Measurements from ENCODE around the gene PGAM1. TPM values are rescaled to one million over a fixed set of nuclear protein-coding genes. Genes with fewer than 3 reads are reported as not detected.

PGAM1 gene
- total and polyA plus RNA-seq, 2 of the 13 experiments (the other 11 are each of a cell fraction or from before 2014, with no cell fraction given) = 354 to 483 TPM

GRCh38 chr10:97464226-97464625 is 38.2 kb downstream of the PGAM1 start (continued):
- TF ChIP-seq, protein P1, sequence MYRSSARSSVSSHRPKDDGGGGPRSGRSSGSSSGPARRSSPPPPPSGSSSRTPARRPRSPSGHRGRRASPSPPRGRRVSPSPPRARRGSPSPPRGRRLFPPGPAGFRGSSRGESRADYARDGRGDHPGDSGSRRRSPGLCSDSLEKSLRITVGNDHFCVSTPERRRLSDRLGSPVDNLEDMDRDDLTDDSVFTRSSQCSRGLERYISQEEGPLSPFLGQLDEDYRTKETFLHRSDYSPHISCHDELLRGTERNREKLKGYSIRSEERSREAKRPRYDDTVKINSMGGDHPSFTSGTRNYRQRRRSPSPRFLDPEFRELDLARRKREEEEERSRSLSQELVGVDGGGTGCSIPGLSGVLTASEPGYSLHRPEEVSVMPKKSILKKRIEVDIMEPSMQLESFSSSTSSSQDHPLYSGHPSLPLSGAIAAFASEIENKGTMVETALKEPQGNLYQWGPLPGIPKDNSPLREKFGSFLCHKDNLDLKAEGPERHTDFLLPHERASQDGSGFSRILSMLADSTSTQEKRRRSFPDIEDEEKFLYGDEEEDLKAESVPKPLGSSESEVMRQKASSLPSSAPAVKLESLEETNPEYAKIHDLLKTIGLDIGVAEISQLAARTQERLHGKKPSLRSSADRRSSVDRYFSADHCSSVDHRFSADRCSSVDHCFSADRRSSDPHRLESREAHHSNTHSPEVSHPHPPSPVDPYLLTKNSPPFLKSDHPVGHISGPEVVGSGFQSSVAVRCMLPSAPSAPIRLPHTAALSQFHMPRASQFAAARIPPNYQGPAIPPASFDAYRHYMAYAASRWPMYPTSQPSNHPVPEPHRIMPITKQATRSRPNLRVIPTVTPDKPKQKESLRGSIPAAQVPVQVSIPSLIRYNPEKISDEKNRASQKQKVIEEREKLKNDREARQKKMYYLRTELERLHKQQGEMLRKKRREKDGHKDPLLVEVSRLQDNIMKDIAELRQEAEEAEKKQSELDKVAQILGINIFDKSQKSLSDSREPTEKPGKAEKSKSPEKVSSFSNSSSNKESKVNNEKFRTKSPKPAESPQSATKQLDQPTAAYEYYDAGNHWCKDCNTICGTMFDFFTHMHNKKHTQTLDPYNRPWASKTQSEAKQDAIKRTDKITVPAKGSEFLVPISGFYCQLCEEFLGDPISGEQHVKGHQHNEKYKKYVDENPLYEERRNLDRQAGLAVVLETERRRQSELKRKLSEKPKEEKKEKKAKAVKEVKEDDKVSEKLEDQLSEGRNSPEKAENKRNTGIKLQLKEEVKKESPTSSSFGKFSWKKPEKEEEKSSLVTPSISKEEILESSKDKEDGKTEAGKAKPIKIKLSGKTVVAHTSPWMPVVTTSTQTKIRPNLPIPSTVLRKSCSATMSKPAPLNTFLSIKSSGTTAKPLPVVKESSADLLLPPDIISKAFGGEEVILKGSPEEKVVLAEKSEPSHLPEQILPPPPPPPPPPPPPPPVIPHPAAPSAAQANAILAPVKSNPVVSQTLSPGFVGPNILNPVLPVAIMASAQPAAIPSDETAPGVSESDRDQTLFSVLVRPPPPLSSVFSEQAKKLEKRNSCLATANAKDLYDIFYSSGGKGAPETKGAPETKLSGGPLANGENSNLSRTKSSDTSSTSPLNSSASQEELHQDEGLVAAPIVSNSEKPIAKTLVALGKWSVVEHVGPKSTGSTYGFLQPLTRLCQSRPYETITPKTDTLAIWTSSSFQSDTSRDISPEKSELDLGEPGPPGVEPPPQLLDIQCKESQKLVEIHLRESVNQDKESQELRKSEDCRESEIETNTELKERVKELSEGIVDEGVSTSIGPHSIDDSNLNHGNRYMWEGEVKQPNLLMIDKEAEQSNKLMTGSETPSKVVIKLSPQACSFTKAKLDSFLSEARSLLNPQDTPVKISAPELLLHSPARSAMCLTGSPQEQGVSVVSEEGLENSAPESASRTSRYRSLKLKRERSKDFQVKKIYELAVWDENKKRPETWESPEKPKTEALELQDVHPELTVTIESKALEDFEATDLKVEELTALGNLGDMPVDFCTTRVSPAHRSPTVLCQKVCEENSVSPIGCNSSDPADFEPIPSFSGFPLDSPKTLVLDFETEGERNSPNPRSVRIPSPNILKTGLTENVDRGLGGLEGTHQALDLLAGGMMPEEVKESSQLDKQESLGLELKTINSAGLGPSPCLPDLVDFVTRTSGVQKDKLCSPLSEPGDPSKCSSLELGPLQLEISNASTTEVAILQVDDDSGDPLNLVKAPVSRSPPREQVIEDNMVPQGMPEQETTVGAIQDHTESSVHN (CRISPR knock-in tag; IDR thresholded peaks at IDR 0.05) = no peak
- TF ChIP-seq SP140L (CRISPR knock-in tag; IDR thresholded peaks at IDR 0.05; ENCODE audit: borderline replicate concordance) = no peak

- no peaks in the 10 kb centered on the region for H3K9me3 ChIP-seq (ENCODE audit: low read length)
- 92% methylated on average over 3 of the region's 7 CpGs for WGBS (ENCODE audit: low lambda C conversion rate)
- BruUV-seq (replicated peaks) = no TSS peak
- TF ChIP-seq XBP1 (CRISPR knock-in tag; IDR thresholded peaks at IDR 0.05) = no peak
- TF ChIP-seq ZNF24 (IDR thresholded peaks at IDR 0.05) = no peak
- TF ChIP-seq HINFP (CRISPR knock-in tag; IDR thresholded peaks at IDR 0.05; ENCODE audit: low read depth) = no peak
- TF ChIP-seq, protein P2, sequence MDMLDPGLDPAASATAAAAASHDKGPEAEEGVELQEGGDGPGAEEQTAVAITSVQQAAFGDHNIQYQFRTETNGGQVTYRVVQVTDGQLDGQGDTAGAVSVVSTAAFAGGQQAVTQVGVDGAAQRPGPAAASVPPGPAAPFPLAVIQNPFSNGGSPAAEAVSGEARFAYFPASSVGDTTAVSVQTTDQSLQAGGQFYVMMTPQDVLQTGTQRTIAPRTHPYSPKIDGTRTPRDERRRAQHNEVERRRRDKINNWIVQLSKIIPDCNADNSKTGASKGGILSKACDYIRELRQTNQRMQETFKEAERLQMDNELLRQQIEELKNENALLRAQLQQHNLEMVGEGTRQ (IDR thresholded peaks at IDR 0.05; ENCODE audit: low read depth, low read length) = no peak
- TF ChIP-seq, protein P2 (CRISPR knock-in tag; IDR thresholded peaks at IDR 0.05; ENCODE audit: borderline replicate concordance) = no peak
Observed at GRCh38 chr10:97465982-97466381, 40.0 kb downstream of the PGAM1 start.

More at GRCh38 chr10:97465982-97466381, 40.0 kb downstream of the PGAM1 start:
- no peak for ATAC-seq
- no peaks in the 10 kb centered on the region for H4K20me1 ChIP-seq (ENCODE audit: insufficient read depth, low read length)
- intact Hi-C loops (cut with micrococcal nuclease; ENCODE audit: unreplicated experiment) (no loop called here), in situ Hi-C loops (cut with HindIII; ENCODE audit: extremely low pct_ligation_motif_present, low pct_unique_long_range_greater_than_20kb) (no loop called here)
- H2AFZ ChIP-seq (ENCODE audit: low read length) = no peak overlapping the region
- H3K4me1 ChIP-seq (ENCODE audit: insufficient read depth, low read length) = peaks cover 25% of the 10 kb centered on the region
- FAIRE-seq = no peak
- H3K79me2 ChIP-seq (ENCODE audit: insufficient read depth, low read length) = no peaks in the 10 kb centered on the region
- H3K36me3 ChIP-seq (replicated peaks in 1 of 2; ENCODE audit: control insufficient read depth in 1 of 2, insufficient read depth in 2 of 2, low read length in 2 of 2) = peaks cover 50 to 83% of the 10 kb centered on the region in 2 experiments
- H3K4me2 ChIP-seq (ENCODE audit: low read depth, low read length) = no peak overlapping the region
- H3K9ac ChIP-seq (ENCODE audit: insufficient read depth, low read depth, low read length) = no peak overlapping the region
- ChIA-PET POLR2A (interaction anchor here (1.5 kb wide), 1 partner anchor 33 kb away, joined by 4 read pairs; the partner anchor contains the start of gene UBTD1), CTCF (ENCODE audit: low intra/inter-chr PET ratio, low total read pairs) (no interaction called here)
- no peak overlapping the region for H3K4me3 ChIP-seq (replicated peaks in 1 of 3; ENCODE audit: insufficient read depth in 1 of 3, low read depth in 2 of 3, low read length in 3 of 3)
- DNase-seq (ENCODE audit: low spot score) = no peak
- no peaks in the 10 kb centered on the region for H3K27me3 ChIP-seq (ENCODE audit: control insufficient read depth in 1 of 2, insufficient read depth in 2 of 2, low read length in 2 of 2)
- no peak overlapping the region for H3K27ac ChIP-seq (ENCODE audit: extremely low read length, insufficient read depth, low read length)

All from HepG2 (cell line).